Measurements from ENCODE around the gene CLDN24. TPM values are rescaled to one million over a fixed set of nuclear protein-coding genes. Genes with fewer than 3 reads are reported as not detected.

Gene CLDN24
- polyA plus RNA-seq, 1 of the 3 experiments (the other 2 are of a cell fraction), result not detected

- Histone ChIP-seq H4K20me1 (ENCODE audit: insufficient read depth) (no peaks in the 10 kb centered on the region), H3F3A (replicated peaks; ENCODE audit: insufficient read depth) (peaks cover 4% of the 10 kb centered on the region), H3K9me2 (no peaks in the 10 kb centered on the region), H3K79me2 (ENCODE audit: insufficient read depth) (no peaks in the 10 kb centered on the region), H3K9ac (no peak overlapping the region), H3K27ac (ENCODE audit: low read depth in 2 of 2, low read length in 1 of 2) (no peak overlapping the region), H3K27me3 (ENCODE audit: insufficient read depth) (no peaks in the 10 kb centered on the region), H3K36me3 (replicated peaks in 1 of 2; ENCODE audit: control insufficient read depth in 1 of 2, insufficient read depth in 2 of 2, low read length in 1 of 2) (peaks cover 18 to 21% of the 10 kb centered on the region in 2 experiments), H3K4me3 (ENCODE audit: low read depth in 2 of 2, low read length in 1 of 2) (no peak overlapping the region), H3K4me1 (ENCODE audit: control insufficient read depth in 1 of 2, insufficient read depth in 2 of 2, low read depth in 1 of 2, low read length in 1 of 2) (peaks cover 0 to 8% of the 10 kb centered on the region in 2 experiments; a peak in 1 of 4 replicates), H2AFZ (ENCODE audit: low read depth) (no peak overlapping the region), H3K4me2 (no peak overlapping the region), H3K9me3 (no peaks in the 10 kb centered on the region)
- DNase-seq, result no peak
- ChIA-PET CTCF (interaction anchor here (1.2 kb wide), 1 partner anchor 17 kb away, joined by 4 read pairs; no protein-coding TSS in a partner anchor), POLR2A (no interaction called here)
- WGBS (ENCODE audit: low lambda C conversion rate), result 82% methylated on average over 10 of the region's 10 CpGs
- TF ChIP-seq IRF3 (IDR thresholded peaks at IDR 0.05; ENCODE audit: low read depth, low read length) (no peak), CHD2 (IDR thresholded peaks at IDR 0.05; ENCODE audit: low read length, partially characterized antibody) (no peak), CTCF (IDR thresholded peaks at IDR 0.05) (no peak), TAF1 (IDR thresholded peaks at IDR 0.05; ENCODE audit: borderline replicate concordance, low read depth, low read length) (no peak), ELF1 (IDR thresholded peaks at IDR 0.05) (no peak), POLR2AphosphoS5 (IDR thresholded peaks at IDR 0.05; ENCODE audit: low read depth, low read length) (no peak), PBX3 (IDR thresholded peaks at IDR 0.05) (no peak), EZH2phosphoT487 (IDR thresholded peaks at IDR 0.05; ENCODE audit: borderline replicate concordance, low read depth) (no peak), YY1 (IDR thresholded peaks at IDR 0.05; ENCODE audit: low read depth) (no peak), TEAD4 (IDR thresholded peaks at IDR 0.05; ENCODE audit: borderline replicate concordance, insufficient read depth) (no peak), FOXJ3 (CRISPR knock-in tag; IDR thresholded peaks at IDR 0.05) (no peak), REST (IDR thresholded peaks at IDR 0.05; ENCODE audit: low read depth, low read length) (no peak), USF1 (IDR thresholded peaks at IDR 0.05; ENCODE audit: borderline replicate concordance, low read depth) (no peak), MEF2A (IDR thresholded peaks at IDR 0.05; ENCODE audit: borderline replicate concordance, low read depth) (no peak), SIN3A (IDR thresholded peaks at IDR 0.05; ENCODE audit: borderline replicate concordance, low read depth, low read length) (no peak), RFX5 (IDR thresholded peaks at IDR 0.05; ENCODE audit: low read length) (no peak), NRF1 (IDR thresholded peaks at IDR 0.05; ENCODE audit: low read depth, low read length) (no peak), EP300 (IDR thresholded peaks at IDR 0.05; ENCODE audit: borderline replicate concordance in 1 of 2, low read depth in 1 of 2, low read length in 1 of 2) (no peak), RXRA (IDR thresholded peaks at IDR 0.05; ENCODE audit: borderline replicate concordance, low read depth) (no peak), GABPA (IDR thresholded peaks at IDR 0.05; ENCODE audit: low read depth) (no peak)
These were observed 3.6 kb downstream of the CLDN24 start for GRCh38 chr4:183318656-183319055.
